GM21717 (cell line): ENCODE results near the gene TUBA1A.
"Not testable (repeated sequence)": the region's sequence is repeated elsewhere in the genome, so short reads cannot be mapped to it uniquely, and the experiment has no call there.

Source experiments
- ATAC-seq: cut with Tn5 transposase; IDR thresholded peaks from one replicate; pipeline ENCODE4 v1.9.1; 2021; ENCODE audit warnings: mild to moderate bottlenecking, moderate library complexity; ENCODE audit not compliant: unreplicated experiment

Gene TUBA1A

DNA sequence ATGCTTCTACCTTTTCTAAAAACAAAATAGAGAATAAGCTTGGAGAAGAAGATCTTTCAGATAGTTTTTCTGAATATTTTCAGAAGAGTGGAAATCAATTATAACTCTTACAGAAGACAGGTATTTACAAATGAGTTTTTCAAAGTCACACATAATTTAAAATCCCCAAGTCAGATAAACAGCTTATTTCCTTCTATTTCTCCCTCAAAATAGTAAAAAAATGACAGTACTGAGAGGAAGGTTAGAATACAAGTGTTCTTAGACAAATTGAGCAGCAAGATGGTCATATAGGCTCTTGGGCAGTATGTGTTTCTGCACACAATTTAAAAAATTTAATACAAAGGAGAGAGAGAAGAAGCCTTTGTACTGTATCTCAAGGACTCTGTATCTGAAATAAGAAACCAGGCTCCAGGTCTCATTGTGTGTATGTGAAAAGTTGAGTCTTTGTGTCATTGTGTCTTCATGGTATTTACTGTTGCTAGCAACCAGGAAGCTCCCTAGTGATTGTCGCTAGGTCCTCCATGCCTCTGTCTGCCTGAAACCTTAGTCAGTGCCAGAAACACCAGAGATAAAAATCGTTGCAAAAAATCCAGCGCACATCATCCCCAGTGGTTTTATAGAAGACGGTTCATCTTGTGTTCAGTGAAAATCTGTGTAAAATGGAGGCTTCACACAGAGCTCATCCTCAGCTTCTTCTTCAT is 12.9 kb upstream of the TUBA1A start:
- no peak for ATAC-seq

DNA sequence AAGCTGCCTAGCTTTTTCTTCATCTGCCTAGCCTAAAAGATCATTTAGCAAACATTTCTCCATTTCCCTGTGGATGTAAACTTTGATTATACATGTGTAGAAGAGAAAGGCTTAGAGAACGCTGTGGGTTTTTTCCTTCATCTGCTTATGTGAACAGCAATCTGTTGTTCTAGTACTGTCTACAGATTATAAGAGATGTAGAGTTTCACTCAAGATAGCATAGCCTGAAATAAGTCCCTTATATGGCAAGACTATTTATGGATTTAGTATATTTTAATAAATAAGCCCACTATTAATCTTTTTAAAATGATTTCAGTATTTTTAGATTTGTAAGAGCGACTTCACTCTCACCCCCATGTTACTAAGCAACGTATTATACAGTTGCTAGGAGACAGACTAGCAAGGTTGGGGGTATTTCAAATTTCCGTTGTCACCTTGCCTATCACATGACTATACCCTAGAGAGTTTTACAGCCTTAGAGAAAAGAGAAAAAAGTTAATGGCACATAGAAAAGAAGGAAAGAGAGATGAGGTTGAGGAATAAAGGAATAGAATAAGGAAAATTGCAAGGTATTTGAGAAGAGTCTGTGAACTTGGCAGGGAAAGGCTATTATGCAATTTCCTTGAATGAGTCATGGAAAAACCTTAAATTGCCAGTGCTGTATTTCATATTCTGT is 12.2 kb upstream of the TUBA1A start:
- ATAC-seq: no peak

DNA sequence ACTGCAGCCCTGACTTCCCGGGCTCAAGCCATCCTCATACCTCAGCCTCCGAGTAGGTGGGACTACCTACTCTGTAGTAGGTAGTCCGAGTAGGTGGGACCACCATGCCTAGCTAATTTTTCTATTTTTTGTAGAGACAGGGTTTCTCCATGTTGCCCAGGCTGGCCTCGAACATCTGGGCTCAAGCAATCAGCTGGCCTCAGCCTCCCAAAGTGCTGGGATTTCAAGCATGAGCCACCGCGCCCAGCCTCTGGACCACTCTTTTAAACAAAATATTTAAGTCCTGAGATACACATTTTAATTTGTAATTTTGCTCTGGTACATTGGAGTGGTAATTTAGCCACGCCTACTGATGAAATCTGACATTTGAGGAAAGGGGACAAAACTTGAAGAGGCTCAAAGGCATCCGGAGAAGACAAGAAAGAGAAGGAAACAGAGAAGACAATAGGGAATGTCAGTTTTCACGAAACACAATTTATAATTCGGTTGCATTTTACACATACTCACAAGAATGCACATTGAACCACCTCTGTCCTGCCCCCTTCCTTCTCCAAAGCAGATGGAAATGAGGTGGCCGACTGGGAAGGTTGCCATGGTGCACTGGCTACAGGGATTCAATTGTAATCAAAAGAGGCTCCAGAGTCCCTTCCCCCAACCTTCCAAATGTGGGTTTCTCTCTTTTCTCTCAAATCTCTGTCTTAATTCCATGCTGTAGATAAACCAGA is 9.7 kb upstream of the TUBA1A start:
- ATAC-seq: no peak

DNA sequence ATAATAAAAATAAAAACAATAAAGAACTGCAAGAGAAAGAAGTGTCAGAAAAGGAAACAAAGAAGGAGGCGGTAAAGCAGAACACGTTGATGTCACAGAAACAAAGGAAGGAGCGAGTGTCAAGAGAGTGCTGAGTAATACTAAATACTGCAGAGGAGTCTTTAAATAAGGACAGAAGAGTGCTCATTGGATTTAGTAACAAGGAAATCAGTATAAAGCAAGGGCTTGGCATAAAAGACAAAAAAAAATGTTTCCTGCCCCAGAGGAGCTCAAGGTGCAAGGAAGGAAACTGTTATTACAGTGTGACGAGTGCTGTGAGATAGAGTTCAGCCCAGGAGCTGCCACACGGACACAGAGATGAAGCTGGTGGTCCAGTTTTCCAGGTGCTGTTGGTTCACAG is 8.4 kb upstream of the TUBA1A start:
- no peak for ATAC-seq

DNA sequence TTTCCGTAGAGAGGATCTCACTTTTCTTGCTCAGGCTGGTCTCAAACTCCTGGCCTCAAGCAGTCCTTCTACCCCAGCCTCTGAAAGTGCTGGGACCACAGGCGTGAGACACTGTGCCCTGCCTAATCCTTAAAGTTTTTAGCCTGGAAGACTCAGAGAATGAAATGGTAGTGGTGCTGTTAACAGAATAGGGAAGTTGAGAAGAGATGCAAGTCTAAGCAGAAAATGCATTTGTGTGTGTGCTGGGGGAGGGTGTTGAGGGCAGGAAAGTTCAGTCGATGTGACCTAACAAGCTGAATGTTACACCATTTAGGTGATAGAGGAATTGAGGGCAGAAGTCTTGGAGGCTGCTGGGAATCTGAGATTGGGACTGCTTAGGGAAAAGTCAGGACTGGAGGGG is 6.9 kb upstream of the TUBA1A start:
- no peak for ATAC-seq

DNA sequence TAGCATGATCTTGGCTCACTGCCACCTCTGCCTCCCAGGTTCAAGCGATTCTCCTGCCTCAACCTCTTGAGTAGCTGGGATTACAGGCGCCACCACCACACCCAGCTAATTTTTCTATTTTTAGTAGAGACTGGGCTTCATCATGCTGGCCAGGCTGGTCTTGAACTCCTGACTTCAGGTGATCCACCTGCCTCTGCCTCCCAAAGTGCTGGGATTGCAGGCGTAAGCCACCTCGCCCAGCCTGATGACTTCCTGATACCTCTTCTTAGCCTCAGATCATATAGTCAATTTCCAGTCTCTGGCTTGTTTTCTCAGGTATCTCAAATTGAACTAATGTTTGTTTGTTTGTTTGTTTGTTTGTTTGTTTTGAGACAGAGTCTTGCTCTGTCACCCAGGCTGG is 4.9 kb upstream of the TUBA1A start:
- ATAC-seq: not testable (repeated sequence)

DNA sequence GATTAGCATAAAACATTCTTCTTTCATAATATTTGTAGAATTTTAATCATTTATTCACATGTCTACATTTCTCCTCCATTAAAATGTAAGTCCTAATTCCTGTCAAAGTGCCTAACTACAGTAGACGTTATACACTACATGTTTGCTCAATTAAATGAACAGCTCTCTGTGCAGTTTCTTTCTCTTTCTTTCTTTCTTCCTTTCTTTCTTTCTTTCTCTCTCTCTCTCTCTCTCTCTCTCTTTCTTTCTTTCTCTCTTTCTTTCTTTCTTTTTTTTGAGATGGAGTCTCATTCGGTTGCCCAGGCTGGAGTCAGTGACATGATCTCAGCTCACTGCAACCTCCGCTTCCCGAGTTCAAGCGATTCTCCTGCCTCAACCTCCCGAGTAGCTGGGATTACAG is 2.6 kb upstream of the TUBA1A start:
- not testable (repeated sequence) for ATAC-seq

DNA sequence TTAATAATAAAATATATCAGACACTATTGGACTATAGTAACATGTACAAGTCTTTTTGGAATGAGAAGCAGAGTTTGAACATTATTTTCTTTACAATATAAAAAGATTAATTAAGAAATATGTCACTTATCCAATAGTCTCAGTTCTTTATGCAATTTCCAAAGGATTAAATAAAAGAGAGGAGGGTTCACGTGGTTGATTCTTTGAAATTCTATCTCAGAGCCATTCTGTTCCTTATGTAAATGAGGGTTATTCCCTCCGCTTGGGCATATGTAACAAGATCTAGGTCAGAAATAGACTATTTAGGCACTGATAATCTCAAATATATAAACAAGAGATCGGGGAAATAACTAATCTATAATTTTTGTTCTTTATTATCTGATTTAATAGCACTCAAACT is 2.1 kb upstream of the TUBA1A start:
- no peak for ATAC-seq

DNA sequence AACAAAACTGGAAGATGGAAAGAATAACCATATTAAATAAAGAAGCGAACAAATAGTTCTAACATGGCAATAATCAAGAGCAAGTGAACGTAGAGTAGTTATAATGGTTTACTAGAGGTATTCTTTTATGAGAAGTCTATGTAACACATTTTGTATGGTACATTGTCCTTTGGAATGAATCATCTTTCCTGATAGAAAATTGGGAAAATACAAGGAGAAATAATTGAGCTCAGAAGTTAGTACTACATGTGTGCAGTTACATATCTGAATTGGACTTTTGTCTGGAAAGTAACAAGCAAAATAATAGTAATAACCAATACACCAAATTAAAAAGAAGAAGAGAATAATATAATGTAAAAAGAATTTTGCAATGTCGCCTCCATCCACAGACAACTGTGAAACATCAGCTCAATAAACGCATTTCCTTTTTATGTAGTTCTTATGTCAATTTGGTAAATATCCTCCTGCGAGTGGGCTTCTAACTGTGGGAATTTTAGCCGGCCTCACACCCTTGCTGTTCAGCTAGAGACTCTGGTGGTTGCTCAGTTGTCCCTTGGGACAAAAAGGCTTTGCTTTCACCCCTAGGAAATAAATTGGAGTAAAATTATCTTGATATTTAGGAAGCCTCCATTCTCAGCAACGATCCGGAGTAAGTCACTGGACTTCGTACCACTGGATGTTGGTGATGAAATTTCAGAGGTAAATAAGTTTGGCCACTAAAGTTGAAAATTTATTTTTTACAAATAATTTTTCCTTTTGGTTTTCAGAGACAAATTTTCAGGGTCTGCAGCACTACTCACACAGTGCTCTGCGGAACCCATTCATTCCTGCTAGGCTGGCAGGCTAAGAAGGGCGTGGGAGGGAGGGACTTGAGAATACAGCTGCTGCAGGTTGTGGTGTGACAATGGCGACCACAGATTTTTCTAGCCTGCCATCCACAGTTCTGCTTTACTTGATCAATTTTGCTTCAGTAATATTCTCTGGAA is 1.1 kb upstream of the TUBA1A start:
- ATAC-seq: no peak

DNA sequence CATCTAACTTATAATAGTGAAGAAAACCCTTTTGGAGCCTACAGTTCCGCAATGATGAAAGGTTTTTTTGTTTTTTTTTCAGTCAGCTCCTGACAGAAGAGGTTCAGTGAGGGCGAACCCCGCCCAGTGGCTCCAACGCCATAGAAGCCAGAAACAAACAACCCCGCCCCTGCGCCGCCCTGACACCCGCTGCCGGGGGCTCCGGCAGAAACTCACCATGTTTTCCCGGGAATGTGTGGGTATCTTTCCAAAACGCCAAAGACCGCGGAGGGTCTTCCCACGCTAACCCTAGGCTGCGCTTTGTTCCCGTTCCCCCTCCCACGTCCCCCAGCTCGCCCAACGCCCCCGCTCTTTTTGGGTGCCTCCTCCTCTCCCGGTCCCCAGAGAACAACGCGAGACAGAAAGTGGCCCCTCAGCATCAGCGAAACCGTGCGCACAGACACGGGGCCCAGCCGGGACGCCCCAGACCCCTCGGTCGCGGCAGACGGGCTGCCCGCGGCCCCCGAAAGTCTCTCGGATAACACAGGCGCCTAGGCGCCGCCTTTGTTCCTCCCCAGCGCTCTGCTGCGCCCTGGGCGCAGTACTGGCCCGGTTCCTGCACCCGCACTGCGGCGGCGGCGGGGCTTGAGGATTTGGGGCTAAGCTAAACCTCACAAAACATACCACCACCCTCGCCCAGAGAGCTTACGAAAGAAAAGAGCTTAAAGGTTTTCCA is 522 bp downstream of the TUBA1A start:
- ATAC-seq: peak; percentile 47

DNA sequence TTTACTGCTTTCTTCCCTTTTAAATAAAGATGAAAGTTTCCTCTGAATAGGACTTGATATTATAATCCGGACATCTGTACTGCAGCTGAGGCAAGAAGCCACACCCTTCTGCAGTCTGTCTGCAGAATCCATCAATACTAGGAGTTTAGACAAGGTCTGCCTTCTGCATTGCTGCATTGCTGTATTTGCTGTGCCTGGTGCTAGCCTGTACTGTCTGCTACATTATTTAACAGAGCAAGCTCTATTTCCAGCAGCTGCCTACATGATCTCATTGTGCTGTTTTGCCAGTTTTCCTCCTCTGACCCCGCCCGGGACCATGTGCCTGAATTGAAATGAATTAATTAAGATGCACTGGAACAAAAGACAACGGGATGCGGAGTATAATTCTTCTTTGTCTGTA is 1.7 kb downstream of the TUBA1A start:
- ATAC-seq: no peak

DNA sequence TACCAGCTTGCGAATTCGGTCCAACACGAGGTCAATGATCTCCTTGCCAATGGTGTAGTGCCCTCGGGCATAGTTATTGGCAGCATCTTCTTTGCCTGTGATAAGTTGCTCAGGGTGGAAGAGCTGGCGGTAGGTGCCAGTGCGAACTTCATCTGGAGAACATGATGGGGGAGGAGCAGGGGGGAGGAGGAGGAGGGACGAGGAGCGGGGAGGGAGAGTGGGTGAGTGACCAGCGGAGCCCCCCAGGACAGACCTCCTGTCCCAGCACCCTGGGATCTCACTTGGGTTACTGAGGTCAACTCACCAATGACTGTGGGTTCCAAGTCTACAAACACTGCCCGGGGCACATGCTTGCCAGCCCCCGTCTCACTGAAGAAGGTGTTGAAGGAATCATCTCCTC is 2.6 kb downstream of the TUBA1A start:
- ATAC-seq: not testable (repeated sequence)

DNA sequence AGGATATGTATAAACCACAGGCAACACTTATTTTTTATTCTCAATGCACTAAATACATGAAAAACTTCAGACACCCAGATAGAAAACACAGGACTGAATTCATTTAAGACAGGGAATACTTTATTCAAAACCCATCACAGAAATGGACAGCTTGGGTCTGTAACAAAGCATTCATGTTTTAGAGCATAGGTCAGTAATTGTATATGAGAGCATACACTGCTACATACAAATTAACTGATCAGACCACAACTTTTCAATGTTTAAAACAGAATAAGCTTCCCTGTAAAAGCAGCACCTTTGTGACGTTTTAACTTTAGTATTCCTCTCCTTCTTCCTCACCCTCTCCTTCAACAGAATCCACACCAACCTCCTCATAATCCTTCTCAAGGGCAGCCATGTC is 4.2 kb downstream of the TUBA1A start:
- not testable (repeated sequence) for ATAC-seq

DNA sequence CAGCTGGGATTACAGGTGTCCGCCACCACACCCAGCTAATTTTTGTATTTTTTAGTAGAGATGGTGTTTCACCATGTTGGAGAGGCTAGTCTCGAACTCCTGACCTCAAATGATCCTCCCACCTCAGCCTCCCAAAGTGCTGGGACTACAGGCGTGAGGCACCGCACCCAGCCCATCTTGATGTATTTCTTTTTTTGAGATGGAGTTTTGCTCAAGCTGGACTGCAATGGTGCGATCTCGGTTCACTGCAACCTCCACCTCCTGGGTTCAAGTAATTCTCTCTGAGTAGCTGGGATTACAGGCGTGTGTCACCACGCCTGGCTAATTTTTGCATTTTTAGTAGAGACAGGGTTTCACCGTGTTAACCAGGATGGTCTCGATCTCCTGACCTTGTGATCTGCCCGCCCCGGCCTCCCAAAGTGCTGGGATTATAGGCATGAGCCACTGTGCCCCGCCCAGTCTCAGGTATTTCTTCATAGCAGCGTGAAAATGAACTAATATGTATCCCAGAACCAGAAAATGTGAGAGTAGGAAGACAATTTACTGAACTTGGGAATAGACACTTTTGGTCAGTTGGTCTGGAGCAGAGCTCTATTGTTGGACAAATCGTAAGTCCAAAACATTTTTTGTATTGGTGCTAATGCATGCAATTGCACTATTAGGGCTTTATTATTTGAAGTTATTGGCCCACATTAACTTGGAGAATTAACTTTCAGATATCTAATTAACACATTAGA is 5.5 kb downstream of the TUBA1A start:
- not testable (repeated sequence) for ATAC-seq

DNA sequence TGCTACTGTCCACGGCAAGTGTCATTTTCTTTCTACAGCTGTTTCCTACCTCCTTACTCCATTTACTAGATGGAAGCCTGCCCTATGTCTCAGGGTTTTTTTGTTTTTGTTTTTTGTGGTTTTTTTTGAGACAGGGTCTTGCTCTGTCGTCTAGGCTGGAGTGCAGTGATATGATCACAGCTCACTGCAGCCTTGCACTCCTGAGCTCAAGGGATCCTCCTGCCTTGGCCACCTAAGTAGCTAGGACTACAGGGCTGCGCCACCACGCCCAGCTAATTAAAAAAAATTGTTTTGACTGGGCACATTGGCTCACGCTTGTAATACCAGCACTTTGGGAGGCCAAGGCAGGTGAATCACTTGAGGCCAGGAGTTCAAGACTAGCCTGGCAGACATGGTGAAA is 14.7 kb downstream of the TUBA1A start:
- ATAC-seq: no peak

DNA sequence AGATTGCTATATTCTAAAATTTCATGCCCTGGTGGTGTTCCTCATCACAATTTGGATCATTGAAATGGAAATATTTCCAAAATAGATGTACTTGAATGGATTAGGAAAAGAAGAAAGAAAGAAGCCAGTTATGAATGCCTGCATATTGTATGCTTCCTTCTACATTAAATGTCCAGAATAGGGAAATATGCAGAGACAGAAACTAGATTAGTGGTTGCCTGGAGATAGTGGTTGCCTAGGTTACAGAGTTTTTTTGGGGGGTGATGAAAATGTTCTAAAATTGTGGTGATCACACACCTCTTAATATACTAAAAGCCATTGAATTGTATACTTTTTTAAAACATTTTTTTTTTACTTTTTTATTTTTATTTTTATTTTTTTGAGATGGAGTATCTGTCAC is 18.0 kb downstream of the TUBA1A start:
- ATAC-seq: no peak

DNA sequence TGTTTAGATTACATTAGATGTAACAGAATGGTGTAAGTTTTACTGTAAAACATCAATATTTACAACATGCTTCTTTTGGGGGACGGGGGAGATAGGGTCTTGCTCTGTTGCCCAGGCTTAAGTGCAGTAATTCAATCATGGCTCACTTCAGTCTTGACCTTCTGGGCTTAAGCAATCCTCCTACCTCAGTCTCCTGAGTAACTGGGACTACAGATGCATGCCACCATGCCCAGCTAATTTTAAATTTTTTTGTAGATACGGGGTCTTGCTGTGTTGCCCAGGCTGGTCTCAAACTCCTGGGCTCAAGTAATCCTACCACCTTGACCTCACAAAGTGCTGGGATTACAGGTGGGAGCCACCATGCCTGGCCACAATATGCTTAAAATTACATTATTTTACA is 23.8 kb downstream of the TUBA1A start:
- ATAC-seq: no peak

DNA sequence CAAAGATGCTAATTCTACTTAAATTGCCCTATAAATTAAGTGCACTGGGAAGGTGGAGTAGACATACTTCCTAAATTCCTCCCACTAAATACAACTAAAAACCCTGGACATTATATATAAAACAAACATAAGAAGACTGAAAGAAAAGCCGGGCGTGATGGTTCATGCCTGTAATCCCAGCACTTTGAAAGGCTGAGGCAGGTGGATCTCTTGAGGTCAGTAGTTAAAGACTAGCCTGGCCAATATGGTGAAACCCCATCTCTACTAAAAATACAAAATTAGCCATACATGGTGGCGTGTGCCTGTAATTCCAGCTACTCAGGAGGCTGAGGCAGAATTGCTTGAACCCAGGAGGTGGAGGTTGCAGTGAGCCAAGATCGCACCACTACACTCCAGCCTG is 27.0 kb downstream of the TUBA1A start:
- ATAC-seq: not testable (repeated sequence)

DNA sequence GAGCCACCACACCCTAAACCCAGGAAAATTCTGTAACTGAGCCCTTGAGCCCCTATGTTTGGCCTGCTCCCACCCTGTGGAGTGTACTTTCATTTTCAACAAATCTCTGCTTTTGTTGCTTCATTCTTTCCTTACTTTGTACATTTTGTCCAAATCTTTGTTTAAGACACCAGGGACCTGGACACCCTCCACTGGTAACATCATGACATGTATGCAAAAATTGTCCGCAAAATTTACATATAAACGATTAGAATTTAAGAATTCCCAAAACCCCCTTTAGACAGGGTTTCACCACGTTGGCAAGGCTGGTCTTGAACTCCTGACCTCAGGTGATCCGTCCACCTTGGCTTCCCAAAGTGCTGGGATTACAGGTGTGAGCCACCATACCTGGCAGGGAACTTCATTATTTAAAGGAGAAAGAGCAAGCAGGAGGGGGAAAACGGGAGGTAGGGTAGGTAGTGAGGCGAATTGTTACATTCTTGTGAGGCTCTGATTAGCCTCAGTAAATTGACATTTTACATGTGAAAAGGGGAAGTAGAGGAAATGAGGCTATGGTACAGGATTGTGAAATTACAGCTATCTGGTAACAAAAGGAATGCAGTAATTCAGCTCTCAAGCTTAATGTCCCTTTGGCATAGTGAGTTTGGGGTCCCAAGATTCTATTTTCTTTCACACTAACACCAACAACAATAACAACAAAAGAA is 27.6 kb downstream of the TUBA1A start:
- no peak for ATAC-seq
